Measurements from ENCODE around the gene ARMC7.
"Not testable (repeated sequence)": the region's sequence is repeated elsewhere in the genome, so short reads cannot be mapped to it uniquely, and the experiment has no call there.

Gene ARMC7

GRCh38 chr17:75128694-75129505 is 19.1 kb downstream of the ARMC7 start:
- no peak for DNase-seq

GRCh38 chr17:75129576-75129975 is 19.8 kb downstream of the ARMC7 start:
- DNase-seq, result no peak

- DNase-seq, result no peak
Observed at GRCh38 chr17:75130059-75130631, 20.4 kb downstream of the ARMC7 start.

- peak in 22 of 51 donors; percentile 25 to 63 (median 44) for DNase-seq
Observed at GRCh38 chr17:75130632-75131277, 21.0 kb downstream of the ARMC7 start.

- peak in 46 of 51 donors; percentile 16 to 81 (median 64) for DNase-seq
Observed at GRCh38 chr17:75131278-75132017, 21.7 kb downstream of the ARMC7 start, which contains the start of gene NT5C. NT5C (minus strand) TSS chr17:75131742; CDS start chr17:75131707, 35 bp downstream.

GRCh38 chr17:75132018-75133000 is 22.5 kb downstream of the ARMC7 start:
- DNase-seq, result not testable (repeated sequence)

- DNase-seq, result no peak
Observed at GRCh38 chr17:75133001-75133400, 23.2 kb downstream of the ARMC7 start.

- not testable (repeated sequence) for DNase-seq
Observed at GRCh38 chr17:75133607-75134347, 24.0 kb downstream of the ARMC7 start.

- DNase-seq, result no peak
Observed at GRCh38 chr17:75135452-75135851, 25.7 kb downstream of the ARMC7 start.

GRCh38 chr17:75135946-75136345 is 26.2 kb downstream of the ARMC7 start:
- DNase-seq, result no peak

GRCh38 chr17:75137762-75138161 is 28.0 kb downstream of the ARMC7 start:
- not testable (repeated sequence) for DNase-seq

GRCh38 chr17:75138519-75138918 is 28.8 kb downstream of the ARMC7 start:
- no peak for DNase-seq

- DNase-seq, result no peak
Observed at GRCh38 chr17:75142236-75142971, 32.6 kb downstream of the ARMC7 start.

GRCh38 chr17:75144816-75145512 is 35.2 kb downstream of the ARMC7 start:
- no peak for DNase-seq

GRCh38 chr17:75146592-75146991 is 36.8 kb downstream of the ARMC7 start:
- no peak for DNase-seq

- no peak for DNase-seq
Observed at GRCh38 chr17:75147878-75148546, 38.2 kb downstream of the ARMC7 start.

GRCh38 chr17:75151930-75152329 is 42.2 kb downstream of the ARMC7 start:
- DNase-seq, result no peak

- DNase-seq, result no peak
Observed at GRCh38 chr17:75152523-75152921, 42.8 kb downstream of the ARMC7 start.

Data from hypothalamus (tissue), 51 donors.